ENCODE measurements around the gene ARHGEF5.
"Not testable (repeated sequence)": the region's sequence is repeated elsewhere in the genome, so short reads cannot be mapped to it uniquely, and the experiment has no call there.

ARHGEF5 gene

DNA sequence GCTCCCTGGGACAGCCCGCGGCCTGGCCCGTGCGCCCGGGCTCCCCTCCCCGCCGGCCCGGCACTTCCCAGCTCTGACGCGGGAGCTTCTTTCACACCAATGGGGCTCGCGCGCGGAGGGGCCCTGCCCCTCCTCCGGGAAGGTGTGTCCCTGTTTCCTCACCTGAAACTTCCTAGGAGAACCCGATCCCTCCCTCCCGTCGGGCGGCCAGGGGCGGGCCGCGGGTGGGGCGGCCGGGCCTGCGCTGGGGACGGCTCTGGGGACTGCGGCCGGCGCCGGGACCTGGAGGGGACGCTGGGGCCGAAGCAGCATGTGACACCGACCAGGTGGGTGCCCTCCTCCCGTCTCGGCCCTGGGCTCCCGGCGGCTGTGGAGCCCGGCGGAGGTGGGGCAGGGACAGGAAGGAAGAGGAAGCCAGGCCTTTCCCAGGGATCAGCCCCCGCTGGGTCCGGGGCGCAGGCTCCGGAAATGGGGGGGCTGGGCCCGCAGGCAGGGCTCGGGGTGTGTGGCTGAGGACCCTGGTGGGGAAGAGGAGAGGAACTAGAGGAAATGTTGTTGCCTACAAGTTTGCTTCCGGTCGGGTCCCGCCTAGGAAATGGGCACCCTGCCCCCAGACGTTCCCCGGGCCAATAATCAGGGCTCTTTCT is at the start of gene ARHGEF5:
Gene ARHGEF5 (plus strand): TSS at position 227 of the 647 bp plus-strand sequence. CDS start 7,268 bp downstream, outside the sequence.
- not testable (repeated sequence) for DNase-seq

DNA sequence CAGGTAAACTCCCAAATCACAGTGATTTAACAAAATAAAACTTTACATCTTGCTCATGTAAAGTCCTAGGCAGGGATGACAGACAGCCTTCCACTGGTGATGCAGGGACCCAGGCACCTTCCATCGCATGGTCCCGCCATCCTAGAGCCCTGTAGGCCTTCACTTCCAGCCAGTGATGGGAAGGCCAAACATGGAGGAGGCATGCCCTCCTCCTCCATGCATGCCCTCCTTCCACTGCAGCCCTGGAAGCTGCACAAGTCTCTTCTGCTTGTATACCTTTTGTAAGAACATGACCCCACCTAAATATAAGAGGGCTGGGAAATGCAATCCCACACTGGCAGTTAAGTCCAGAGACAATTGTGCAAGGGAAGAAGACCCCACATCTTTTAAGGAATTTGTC is 45.5 kb upstream of the ARHGEF5 start:
- DNase-seq, result not testable (repeated sequence)

DNA sequence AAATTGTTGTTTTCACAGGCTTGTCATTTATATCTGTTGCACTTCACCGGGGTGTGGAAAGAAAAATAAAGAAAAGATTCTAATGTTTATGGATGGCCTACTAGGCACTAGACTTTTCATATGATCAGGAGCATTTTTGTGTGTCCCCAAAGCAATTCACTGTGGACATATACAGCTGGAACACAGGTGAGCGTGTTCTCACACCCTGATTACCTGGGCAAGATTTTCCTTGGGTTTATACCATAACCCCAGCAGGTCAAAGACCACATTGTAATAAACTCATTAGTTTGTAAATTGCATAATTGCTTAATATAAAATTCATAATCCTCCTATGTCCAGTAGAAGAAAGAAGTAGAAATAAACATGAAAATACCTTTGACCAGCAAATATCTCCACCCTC is 44.0 kb upstream of the ARHGEF5 start:
- not testable (repeated sequence) for DNase-seq

DNA sequence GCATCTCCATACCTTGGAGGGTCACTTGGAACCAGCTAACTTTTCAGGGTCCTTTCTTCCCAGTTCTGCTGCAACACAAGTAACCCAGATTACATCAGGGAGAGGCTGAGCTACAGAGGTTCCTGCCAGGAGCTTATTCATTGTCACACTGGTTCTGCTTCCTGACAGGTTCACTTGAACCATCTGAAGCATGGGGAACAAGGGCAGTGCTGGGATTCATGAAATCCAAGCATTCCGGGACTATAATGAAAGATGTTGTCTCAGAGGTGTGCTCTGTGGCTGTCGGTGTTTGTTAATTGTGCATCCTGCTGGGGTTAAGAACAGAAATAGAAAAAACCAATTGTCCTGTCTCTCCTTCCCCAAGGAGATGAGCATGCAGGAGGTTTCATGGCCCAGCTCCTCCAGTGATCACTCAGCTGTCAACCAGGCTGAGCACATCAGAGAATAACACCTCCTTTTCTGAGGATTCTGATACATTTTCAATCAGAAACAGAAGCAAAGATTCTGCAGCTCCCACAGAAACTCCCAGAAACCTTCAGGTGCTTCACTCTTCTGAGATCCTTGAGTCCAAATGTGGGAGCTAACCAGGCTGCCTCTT is 43.2 kb upstream of the ARHGEF5 start, which contains the start of gene OR2A1:
Gene OR2A1 (plus strand): TSS at position 548 of the 598 bp plus-strand sequence. CDS start 5,706 bp downstream, outside the sequence.
- DNase-seq, result not testable (repeated sequence)

DNA sequence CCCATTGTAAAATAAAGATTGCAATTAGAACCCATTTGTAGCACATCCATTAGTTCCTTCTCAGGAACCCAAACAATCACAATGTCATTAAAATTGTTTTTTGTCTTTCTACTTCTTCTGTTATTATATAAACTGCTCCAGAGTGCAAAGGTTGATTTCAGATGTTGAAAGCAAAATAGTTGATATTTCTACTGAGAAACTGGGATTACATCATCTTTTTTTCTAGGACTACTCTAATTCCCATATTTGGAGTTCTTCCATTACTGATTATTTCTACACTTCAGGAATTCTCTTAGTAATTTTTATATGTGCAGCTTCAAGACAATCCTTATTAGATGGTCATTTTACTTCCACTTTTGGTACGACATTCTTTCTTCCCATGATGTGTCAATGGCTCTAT is 37.7 kb upstream of the ARHGEF5 start:
- not testable (repeated sequence) for DNase-seq

DNA sequence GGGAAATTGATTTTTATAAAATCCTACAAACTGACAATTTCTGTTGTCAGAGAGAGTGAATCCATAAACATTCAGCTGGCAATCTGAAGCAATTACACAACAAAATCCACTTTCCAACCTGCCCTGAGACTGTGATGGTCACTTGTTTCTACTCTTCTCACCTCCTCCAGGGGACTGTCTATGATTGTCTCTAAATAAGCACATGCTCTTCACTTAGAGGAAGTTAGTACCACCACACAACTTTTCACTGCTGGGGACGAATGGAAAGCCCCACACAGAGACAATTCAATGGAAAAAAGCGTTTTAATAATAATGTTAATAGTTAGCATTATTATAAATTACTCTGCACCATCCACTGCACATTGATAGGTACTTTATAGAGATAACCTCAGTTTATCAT is 35.7 kb upstream of the ARHGEF5 start:
- DNase-seq, result not testable (repeated sequence)

DNA sequence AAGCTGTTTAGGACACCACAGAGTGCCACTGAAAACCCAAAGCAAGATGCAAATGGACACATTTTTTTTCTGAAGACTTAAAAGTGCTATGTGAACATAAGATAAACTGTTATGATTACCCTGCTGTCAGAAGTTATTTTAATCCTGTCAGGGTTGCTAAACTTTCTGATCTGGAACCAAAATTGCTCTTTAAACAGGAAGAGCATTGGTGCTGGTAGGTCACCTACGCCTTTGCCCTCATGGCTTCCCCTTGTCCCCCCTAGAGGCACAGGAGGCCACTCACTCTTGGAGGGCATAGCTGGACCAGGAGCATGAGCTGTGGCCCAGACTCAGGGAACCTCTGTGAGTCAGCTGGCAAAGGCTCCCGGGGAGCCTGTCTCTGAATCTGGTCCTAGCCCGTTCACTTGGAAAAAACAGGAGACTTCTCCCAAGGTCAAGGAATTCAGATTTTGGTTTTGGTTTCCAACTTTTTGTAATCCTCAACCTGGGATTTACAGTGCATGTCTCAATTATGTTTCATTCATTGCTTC is 33.5 kb upstream of the ARHGEF5 start:
- not testable (repeated sequence) for DNase-seq

DNA sequence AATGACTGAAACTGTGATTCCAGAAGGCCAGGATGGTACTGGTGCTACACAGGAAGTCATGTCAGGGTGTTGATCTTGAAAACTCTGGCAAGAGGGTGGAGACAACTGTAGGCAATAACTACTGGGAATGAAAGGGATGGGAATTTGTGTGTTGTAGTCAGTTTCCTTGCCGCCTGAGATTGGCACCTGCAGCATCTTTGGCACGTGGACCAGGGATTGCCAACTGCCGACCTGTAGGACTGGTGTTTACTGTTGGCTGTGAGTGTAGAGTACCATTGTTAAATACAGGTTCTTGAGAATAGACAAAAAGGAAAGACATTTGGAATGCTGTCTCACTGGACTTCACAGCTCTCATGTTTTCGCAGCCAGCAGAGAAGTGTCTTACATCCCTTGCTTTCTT is 31.8 kb upstream of the ARHGEF5 start:
- DNase-seq, result not testable (repeated sequence)

DNA sequence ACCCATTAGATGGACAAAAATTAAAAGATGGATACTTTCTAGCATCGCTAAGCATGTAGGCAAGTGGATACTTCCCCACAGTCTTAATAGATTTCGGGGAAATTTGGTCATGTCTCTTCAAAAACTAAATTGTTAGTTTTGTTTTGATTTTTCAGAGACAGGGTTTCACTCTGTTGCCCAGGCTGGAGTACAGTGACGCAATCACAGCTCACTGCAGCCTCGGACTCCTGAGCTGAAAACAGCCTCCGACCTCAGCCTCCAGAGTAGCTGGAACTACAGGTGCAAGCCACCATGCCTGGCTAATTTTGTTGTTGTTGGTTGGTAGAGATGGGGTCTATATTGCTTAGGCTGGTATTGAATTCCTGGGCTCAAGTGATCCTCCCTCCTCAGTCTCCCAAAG is 29.3 kb upstream of the ARHGEF5 start:
- DNase-seq, result not testable (repeated sequence)

DNA sequence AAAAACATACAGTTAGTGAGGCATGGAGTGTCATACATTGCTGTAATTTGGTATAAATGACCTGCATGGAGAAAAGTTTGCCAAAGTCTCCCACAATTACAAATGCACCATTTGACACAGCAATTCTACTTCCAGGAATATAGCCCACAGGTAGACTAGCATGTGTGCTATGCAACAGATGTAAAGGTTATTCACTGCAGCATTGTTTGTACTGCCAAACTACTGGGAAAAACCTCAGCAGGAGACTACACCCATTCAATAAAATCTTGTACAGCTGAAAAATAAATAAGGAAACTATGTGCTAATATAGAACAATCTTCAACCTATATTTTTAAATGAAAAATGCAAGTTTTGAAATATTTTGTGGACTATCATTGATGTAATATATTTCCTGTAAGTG is 25.2 kb upstream of the ARHGEF5 start:
- DNase-seq, result not testable (repeated sequence)

DNA sequence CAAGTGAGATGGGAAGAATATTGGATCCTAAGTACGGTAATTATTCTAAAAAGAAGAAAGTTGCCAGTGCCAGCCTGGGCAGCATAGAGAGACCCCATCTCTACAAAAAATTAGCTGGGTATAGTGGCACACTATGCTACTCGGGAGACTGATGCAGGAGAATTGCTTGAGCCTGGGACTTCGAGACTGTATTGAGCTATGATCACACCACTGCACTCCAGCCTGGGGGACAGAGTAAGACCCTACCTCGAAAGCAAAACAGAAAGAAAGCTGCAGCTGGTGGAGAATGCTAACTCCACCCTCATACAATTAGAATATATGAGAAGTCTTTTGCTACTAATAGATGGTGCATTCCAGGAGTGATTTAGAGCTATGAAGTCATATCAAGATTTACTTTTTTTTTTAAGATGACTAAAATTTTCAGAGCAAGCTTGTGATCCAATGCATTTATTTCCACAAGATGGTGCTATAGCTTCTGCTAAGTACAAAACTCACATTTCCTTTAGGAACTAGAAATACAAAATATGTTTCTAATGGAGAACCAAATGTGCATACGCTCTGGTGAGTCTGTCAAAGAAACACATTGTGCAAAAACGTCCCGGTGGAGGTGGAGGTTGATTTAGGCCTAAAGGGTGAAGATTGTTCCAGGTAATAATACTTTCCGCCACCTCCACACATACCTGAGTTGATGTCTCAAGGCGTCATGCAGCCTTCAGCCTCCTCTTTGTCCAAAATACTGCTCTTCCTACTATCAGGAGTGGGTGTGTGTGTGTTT is 23.8 kb upstream of the ARHGEF5 start:
- DNase-seq, result not testable (repeated sequence)

DNA sequence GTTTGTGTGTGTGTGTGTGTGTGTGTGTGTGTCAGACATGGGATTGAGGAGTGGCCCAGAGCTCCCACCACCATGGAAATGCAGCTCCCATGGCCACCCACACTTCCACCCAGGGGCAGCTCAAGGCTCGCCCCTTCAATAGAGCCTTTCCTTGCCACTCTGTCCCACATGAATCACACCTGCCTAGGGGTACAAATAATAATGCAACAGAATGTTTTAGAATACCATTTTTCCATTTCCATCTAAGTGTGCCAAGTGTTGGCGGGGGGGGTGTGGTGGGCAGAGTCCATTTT is 23.3 kb upstream of the ARHGEF5 start:
- DNase-seq, result not testable (repeated sequence)

DNA sequence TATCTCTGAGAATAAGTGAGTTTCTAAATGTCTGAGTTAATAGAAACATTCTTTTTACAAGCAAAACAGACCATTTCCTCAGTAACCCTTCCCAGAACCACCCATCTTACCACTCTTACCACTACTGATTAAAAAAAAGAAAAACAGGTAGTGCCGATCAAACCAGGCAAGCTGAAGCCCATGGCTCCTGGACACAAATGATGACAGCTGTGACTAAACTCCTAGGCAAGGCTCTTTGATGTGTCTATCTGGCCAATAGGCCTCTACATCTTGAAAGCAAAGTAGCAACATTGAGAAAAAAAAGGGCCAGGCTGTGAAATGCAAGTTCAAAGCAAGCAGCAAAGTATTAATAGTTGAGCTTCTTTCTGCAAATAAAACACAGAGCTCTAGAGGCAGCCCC is 6.6 kb upstream of the ARHGEF5 start:
- DNase-seq, result not testable (repeated sequence)

DNA sequence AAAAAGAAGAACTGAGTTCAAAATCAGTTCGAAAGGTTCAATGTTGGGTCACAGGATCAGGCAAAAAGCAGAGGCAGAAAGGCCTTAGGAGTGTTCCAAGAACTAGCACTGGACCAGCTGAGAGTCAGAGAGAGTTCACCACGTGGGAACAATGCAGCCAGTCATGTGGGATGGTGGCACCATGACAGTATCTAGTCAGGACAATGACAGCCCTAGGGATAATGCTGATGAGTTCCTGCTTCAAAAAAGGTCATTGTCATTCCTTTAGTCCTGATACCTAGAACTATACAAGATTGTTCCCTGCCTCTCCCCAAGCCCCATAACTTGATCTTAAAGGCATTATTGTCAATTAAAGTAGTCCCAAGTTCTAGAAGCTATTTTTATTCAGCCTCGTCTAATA is 3.5 kb upstream of the ARHGEF5 start:
- not testable (repeated sequence) for DNase-seq

DNA sequence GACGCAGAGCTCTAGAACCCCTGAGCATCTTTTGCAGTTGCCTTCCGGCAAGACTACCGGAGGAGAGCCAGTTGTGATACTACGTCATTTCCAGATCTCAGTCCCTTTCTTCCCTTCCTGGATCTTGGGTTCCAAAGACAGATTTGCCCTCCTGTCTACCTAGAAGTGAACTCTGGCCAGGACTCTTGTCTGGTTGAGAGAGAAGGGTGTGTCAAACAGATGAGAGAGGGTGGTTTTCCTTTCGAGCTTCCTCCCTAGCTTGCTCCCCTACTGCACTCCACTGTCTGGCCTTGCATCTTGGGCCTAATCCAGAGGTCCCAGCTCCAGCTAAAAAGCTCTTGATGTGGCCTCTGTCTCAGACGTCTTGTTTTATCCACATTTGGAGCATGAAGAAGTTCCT is 983 bp downstream of the ARHGEF5 start:
- not testable (repeated sequence) for DNase-seq

DNA sequence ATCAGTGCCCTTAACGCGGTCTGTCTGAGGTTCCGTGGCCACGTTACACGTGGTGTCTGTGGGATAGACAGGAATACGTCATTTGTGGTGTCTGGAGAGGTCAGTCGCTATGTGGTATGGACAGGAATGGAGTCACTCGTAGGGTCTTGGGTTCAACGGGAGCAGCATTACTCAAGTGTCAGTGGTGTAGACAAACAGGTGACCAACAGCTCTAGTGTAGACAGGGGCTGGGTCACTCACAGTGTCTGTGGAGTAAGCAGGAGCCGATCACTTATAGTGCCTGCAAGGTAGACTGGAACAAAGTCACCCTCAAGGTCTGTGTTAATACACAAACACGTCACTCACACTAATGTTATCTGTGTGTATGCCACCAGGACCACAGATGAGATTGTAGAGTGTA is 1.7 kb downstream of the ARHGEF5 start:
- not testable (repeated sequence) for DNase-seq

DNA sequence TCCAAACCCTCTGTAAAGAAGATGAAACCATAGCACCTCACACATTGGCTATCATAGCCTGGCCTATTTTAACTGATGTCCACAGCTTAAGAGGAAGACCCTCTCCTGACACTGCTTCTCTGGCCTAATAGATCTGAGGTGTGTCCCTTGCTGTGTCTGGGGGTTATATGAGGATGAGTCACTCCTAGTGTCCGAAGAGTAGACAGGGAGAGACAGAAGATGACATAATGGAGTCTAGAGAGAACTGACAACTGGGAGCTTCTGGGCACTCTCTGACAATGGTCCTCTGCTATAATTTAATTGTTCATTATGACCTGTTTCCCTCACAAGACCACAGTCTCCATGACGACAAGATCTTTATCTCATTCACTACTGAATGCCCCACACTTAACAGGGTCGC is 6.9 kb downstream of the ARHGEF5 start:
- DNase-seq, result not testable (repeated sequence)

DNA sequence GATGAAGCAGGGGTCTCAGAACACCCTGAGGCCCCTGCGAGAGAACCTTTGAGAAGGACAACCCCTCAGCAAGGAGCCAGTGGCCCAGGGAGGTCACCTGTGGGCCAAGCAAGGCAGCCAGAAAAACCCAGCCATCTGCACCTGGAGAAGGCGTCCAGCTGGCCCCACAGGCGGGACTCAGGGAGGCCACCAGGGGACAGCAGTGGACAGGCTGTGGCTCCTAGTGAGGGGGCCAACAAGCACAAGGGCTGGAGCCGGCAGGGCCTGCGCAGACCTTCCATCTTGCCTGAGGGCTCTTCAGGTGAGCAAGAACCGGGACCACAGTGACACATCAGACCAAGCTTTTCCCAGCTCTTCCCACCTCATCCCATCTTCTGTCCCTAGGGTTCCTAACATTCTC is 10.3 kb downstream of the ARHGEF5 start:
- DNase-seq, result not testable (repeated sequence)

DNA sequence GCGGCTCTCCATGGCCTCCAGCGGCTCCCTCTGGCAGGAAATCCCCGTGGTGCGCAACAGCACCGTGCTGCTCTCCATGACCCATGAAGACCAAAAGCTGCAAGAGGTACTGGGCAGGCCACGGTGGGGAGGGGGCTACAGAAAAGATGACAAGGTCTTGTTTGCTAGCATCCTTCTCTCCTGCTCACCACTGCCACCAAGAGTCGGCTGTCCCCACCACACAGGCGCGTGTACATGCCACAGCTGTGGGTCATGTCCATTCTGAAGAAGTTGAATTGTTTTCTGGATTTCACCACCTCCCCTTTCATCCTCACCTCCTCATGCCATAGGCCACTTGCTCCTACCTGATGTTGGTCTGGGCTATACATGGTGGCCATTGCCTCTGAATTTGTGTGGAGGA is 12.0 kb downstream of the ARHGEF5 start:
- DNase-seq, result not testable (repeated sequence)

DNA sequence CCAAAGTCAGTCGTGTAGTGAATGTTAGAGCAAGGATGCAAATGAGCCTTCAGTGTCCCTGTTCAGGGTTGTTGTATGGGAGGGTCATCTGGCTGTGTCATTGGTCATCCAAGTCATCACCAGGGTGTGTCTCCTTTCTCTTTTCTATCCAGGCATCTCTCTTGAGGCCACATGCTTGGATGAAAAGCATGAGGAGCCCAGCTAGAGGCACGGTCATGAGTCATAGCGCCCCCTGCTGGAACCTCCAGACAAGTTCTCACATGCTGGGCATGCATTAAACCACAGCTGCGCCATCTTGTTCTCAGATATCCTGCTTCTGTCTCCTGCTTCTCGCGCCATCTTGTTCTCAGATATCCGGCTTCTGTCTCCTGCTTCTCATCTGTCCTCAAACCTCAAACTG is 14.0 kb downstream of the ARHGEF5 start:
- not testable (repeated sequence) for DNase-seq

DNA sequence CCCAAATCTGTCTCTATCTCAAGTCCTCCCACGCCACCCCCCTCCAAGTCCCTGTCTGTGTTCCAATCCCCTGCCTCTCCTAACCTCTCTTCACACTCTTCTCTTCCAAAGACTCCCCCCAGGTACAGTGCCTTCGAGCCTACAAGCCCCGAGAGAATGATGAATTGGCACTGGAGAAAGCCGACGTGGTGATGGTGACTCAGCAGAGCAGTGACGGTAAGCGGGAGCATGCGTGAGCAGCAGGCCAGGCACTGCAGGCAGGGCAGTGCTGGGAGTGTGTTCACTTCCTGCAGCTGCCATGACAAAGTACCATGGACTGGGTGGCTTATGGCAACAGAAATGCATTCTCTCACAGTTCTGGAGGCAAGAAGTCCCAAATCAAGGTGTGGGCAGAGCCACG is 23.4 kb downstream of the ARHGEF5 start:
- no peak for DNase-seq

DNA sequence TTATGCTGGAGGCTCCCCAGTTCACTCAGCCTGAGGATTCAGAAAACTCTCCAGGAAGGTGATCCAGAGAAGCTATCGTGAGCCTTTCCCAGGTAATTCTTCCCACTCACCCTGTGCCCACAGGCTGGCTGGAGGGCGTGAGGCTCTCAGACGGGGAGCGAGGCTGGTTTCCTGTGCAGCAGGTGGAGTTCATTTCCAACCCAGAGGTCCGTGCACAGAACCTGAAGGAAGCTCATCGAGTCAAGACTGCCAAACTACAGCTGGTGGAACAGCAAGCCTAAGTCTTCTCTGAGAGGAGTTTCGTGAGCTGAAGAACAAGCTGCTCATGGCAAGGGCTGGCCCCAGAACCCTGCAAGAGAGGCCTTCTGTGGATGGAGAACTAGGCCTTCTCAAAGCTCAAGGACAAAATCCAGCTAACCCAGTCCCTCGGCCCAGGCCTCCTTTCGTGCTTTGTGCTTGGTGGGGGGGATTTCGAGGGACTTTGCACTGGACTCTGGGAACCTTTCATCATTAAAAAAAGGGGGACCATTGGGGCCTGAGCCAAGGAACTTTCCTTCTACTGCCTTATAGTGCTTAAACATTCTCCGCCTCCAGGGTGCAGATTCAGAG is 24.7 kb downstream of the ARHGEF5 start:
- DNase-seq, result no peak

DNA sequence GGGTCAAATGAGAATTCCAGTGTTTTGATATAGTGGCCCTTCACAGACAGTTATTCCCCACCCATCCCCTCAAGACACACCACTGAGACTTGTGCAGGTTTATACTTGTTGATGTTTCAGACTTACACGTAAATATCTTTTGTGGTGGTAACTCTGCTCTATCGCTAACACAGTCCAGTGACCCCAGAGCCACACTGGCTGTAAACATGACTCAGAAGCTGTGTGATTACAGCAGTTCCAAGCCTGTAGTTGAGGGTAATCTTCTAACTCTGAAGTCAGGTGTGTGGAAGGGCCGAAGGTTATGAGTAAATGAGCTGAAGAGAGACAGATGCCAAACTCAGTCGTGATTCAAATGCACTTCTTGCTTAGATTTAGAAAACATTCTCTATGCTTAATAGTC is 28.9 kb downstream of the ARHGEF5 start:
- no peak for DNase-seq
